Type B pancreatic cell (in vitro differentiated cells): ENCODE results near the gene USP48. TPM values are rescaled to one million over a fixed set of nuclear protein-coding genes. Genes with fewer than 3 reads are reported as not detected.
A peak's percentile ranks its signal among the peaks of the same experiment; 100 is the strongest.

Source experiments
- DNase-seq: peaks from one replicate; pipeline ENCODE4 v3.0.0; 2021; ENCODE audit warnings: mixed read lengths; ENCODE audit not compliant: unreplicated experiment; ENCODE audit errors: extremely low spot score
- H3K27ac Mint-ChIP-seq: 2 replicates; pipeline ENCODE4 v1.8.0; 2021; ENCODE audit warnings: mild to moderate bottlenecking, mixed read lengths
- H3K27me3 Mint-ChIP-seq: 2 replicates; pipeline ENCODE4 v1.8.0; 2021; ENCODE audit warnings: mixed read lengths
- H3K36me3 Mint-ChIP-seq: 2 replicates; pipeline ENCODE4 v1.8.0; 2021; ENCODE audit warnings: mixed read lengths
- H3K4me1 Mint-ChIP-seq: one replicate; pipeline ENCODE4 v1.8.0; 2021; ENCODE audit warnings: mixed read lengths; ENCODE audit not compliant: unreplicated experiment
- H3K4me3 Mint-ChIP-seq: 2 replicates; pipeline ENCODE4 v1.8.0; 2021; ENCODE audit warnings: mild to moderate bottlenecking, mixed read lengths
- H3K9me3 Mint-ChIP-seq: 2 replicates; pipeline ENCODE4 v1.8.0; 2021; ENCODE audit warnings: mixed read lengths
- CTCF ChIP-seq: fragments of 200-600 bp; sonication (generic); conservative IDR thresholded peaks from 2 replicates; pipeline ENCODE4 v1.5.0; 2021; ENCODE audit warnings: antibody characterized with exemption, mild to moderate bottlenecking
- total RNA-seq: library from RNA; stranded (reverse); gene quantifications from 2 replicates; pipeline ENCODE4 v1.2.1, GENCODE V29; 2021; ENCODE audit warnings: low replicate concordance

USP48 gene
- total RNA-seq, 1 donor from 2014 or later = 66.7 TPM

- peak overlapping the region; percentile 74 for H3K27ac Mint-ChIP-seq
- peaks cover 44% of the 10 kb centered on the region for H3K27me3 Mint-ChIP-seq
- TF ChIP-seq CTCF = no peak
- DNase-seq = no peak
- H3K4me1 Mint-ChIP-seq = peaks cover 11% of the 10 kb centered on the region
- peak overlapping the region; percentile 82 for H3K4me3 Mint-ChIP-seq
- no peaks in the 10 kb centered on the region for H3K36me3 Mint-ChIP-seq
- H3K9me3 Mint-ChIP-seq = no peaks in the 10 kb centered on the region
These were observed 130.6 kb downstream of the USP48 start for GRCh38 chr1:21652101-21652936.

- Mint-ChIP-seq H3K4me3 (peak overlapping the region; percentile 94), H3K9me3 (no peaks in the 10 kb centered on the region), H3K4me1 (peaks cover 11% of the 10 kb centered on the region), H3K36me3 (no peaks in the 10 kb centered on the region), H3K27ac (peak overlapping the region; percentile 74), H3K27me3 (peaks cover 36% of the 10 kb centered on the region)
- no peak for TF ChIP-seq CTCF
- DNase-seq = no peak
These were observed 131.5 kb downstream of the USP48 start for GRCh38 chr1:21651214-21652042.

GRCh38 chr1:21650400-21650799 is 132.5 kb downstream of the USP48 start:
- TF ChIP-seq CTCF = no peak
- H3K36me3 Mint-ChIP-seq = no peaks in the 10 kb centered on the region
- peak overlapping the region; percentile 69 for H3K4me3 Mint-ChIP-seq
- H3K9me3 Mint-ChIP-seq = no peaks in the 10 kb centered on the region
- peaks cover 36% of the 10 kb centered on the region for H3K27me3 Mint-ChIP-seq
- DNase-seq = no peak
- H3K27ac Mint-ChIP-seq = no peak overlapping the region
- H3K4me1 Mint-ChIP-seq = peaks cover 11% of the 10 kb centered on the region

GRCh38 chr1:21649315-21649714 is 133.6 kb downstream of the USP48 start:
- Mint-ChIP-seq H3K36me3 (no peaks in the 10 kb centered on the region), H3K4me1 (peaks cover 11% of the 10 kb centered on the region), H3K4me3 (peak overlapping the region; percentile 36), H3K9me3 (no peaks in the 10 kb centered on the region), H3K27ac (no peak overlapping the region), H3K27me3 (peaks cover 33% of the 10 kb centered on the region)
- TF ChIP-seq CTCF = no peak
- DNase-seq = no peak

GRCh38 chr1:21648791-21649190 is 134.2 kb downstream of the USP48 start:
- Mint-ChIP-seq H3K4me1 (peaks cover 11% of the 10 kb centered on the region), H3K36me3 (no peaks in the 10 kb centered on the region), H3K27ac (no peak overlapping the region), H3K9me3 (no peaks in the 10 kb centered on the region), H3K27me3 (peaks cover 30% of the 10 kb centered on the region), H3K4me3 (no peak overlapping the region)
- TF ChIP-seq CTCF = no peak
- no peak for DNase-seq
